Mesenchymal stem cell (in vitro differentiated cells and primary cell): ENCODE measurements around the gene DENND4A.

Experiments
- DNase-seq: peaks from one replicate; pipeline ENCODE4 v3.0.0-alpha.2; 2013
- H2AFZ ChIP-seq: one replicate; pipeline ENCODE4 v1.6.1; 2013; ENCODE audit warnings: low read depth, mild to moderate bottlenecking, control low read depth, inconsistent platforms, low read length, moderate library complexity
- H2AK5ac ChIP-seq: 2 replicates; pipeline ENCODE4 v1.6.1; 2013; ENCODE audit warnings: low read length, moderate library complexity, mild to moderate bottlenecking, inconsistent platforms; ENCODE audit not compliant: severe bottlenecking
- H2BK120ac ChIP-seq: one replicate; pipeline ENCODE4 v1.6.1; 2013; ENCODE audit warnings: low read depth, mild to moderate bottlenecking, inconsistent platforms, low read length, moderate library complexity
- H2BK12ac ChIP-seq, 2 experiments: one replicate each; pipeline ENCODE4 v1.6.1; 2013; ENCODE audit warnings: inconsistent platforms in 2 of 2, low read length in 2 of 2, mild to moderate bottlenecking in 2 of 2, moderate library complexity in 2 of 2, control low read depth in 1 of 2
- H2BK15ac ChIP-seq: one replicate; pipeline ENCODE4 v1.6.1; 2013; ENCODE audit warnings: mild to moderate bottlenecking, low read depth, inconsistent platforms; ENCODE audit not compliant: poor library complexity, severe bottlenecking
- H2BK5ac ChIP-seq: 2 replicates; pipeline ENCODE4 v1.6.1; 2013; ENCODE audit warnings: low read depth, mild to moderate bottlenecking, low read length, control low read depth, inconsistent platforms; ENCODE audit not compliant: poor library complexity, severe bottlenecking
- H3K14ac ChIP-seq, 2 experiments: one replicate each; pipeline ENCODE4 v1.6.1; 2013; ENCODE audit warnings: inconsistent platforms in 2 of 2, low read length in 2 of 2, control low read depth in 1 of 2, mild to moderate bottlenecking in 1 of 2, moderate library complexity in 1 of 2
- H3K18ac ChIP-seq, 2 experiments: one replicate each; pipeline ENCODE4 v1.6.1; 2013; ENCODE audit warnings: inconsistent platforms in 2 of 2, low read length in 2 of 2, control low read depth in 1 of 2, low read depth in 1 of 2, mild to moderate bottlenecking in 1 of 2
- H3K23ac ChIP-seq, 2 experiments: one replicate each; pipeline ENCODE4 v1.6.1; 2013; ENCODE audit warnings: inconsistent platforms in 2 of 2, low read length in 2 of 2, mild to moderate bottlenecking in 2 of 2, moderate library complexity in 2 of 2, control low read depth in 1 of 2
- H3K27ac ChIP-seq: 2 replicates; pipeline ENCODE4 v1.5.1; 2013; ENCODE audit warnings: mild to moderate bottlenecking, moderate library complexity, low read length, control low read depth, inconsistent platforms; ENCODE audit not compliant: poor library complexity, severe bottlenecking
- H3K27me3 ChIP-seq, 2 experiments: 2 replicates each; pipeline versions ENCODE4 v1.6.1 to v1.7.0; 2013; ENCODE audit warnings: low read length in 2 of 2, mild to moderate bottlenecking in 2 of 2, moderate library complexity in 2 of 2, control low read depth in 1 of 2, inconsistent platforms in 1 of 2; ENCODE audit not compliant: control insufficient read depth in 1 of 2, insufficient read depth in 1 of 2
- H3K36me3 ChIP-seq, 2 experiments: 2 replicates each; pipeline versions ENCODE4 v1.6.1 to v1.7.0; 2013; ENCODE audit warnings: low read length in 2 of 2, control low read depth in 1 of 2, inconsistent platforms in 1 of 2, low read depth in 1 of 2, mild to moderate bottlenecking in 1 of 2; ENCODE audit not compliant: insufficient read depth in 2 of 2, control insufficient read depth in 1 of 2
- H3K4ac ChIP-seq, 2 experiments: one replicate each; pipeline ENCODE4 v1.6.1; 2013; ENCODE audit warnings: inconsistent platforms in 2 of 2, low read length in 2 of 2, mild to moderate bottlenecking in 2 of 2, moderate library complexity in 2 of 2, control low read depth in 1 of 2, low read depth in 1 of 2
- H3K4me1 ChIP-seq: 2 replicates; pipeline ENCODE4 v1.6.1; 2013; ENCODE audit warnings: low read depth, low read length, control low read depth; ENCODE audit not compliant: control insufficient read depth, insufficient read depth
- H3K4me2 ChIP-seq: 2 replicates; pipeline ENCODE4 v1.6.1; 2013; ENCODE audit warnings: low read length, mild to moderate bottlenecking, inconsistent platforms; ENCODE audit not compliant: poor library complexity, severe bottlenecking
- H3K4me3 ChIP-seq, 2 experiments: 2 replicates each; pipeline versions ENCODE4 v1.5.1 to v1.7.0; 2013; ENCODE audit warnings: low read length in 2 of 2, mild to moderate bottlenecking in 2 of 2, control low read depth in 1 of 2, low read depth in 1 of 2; ENCODE audit not compliant: insufficient read depth in 1 of 2
- H3K79me1 ChIP-seq: replicated peaks from 2 replicates; pipeline ENCODE4 v1.6.1; 2013; ENCODE audit warnings: mild to moderate bottlenecking, control low read depth, low read length, inconsistent platforms; ENCODE audit not compliant: poor library complexity, severe bottlenecking
- H3K9ac ChIP-seq: 2 replicates; pipeline ENCODE4 v1.7.0; 2013; ENCODE audit warnings: mild to moderate bottlenecking, low read length, moderate library complexity
- H3K9me3 ChIP-seq: 2 replicates; pipeline ENCODE4 v1.7.0; 2013; ENCODE audit warnings: mild to moderate bottlenecking, low read length; ENCODE audit not compliant: control insufficient read depth
- H4K8ac ChIP-seq: one replicate; pipeline ENCODE4 v1.6.1; 2013; ENCODE audit warnings: inconsistent platforms, mild to moderate bottlenecking, low read length, moderate library complexity
- H4K91ac ChIP-seq: one replicate; pipeline ENCODE4 v1.6.1; 2013; ENCODE audit warnings: mild to moderate bottlenecking, low read length, inconsistent platforms
- WGBS: methylation state at CpG from one replicate; pipeline ENCODE4 v1.1.7; 2013; ENCODE audit warnings: mixed read lengths; 5-methylcytosine and 5-hydroxymethylcytosine counted together

The DENND4A gene

DNA sequence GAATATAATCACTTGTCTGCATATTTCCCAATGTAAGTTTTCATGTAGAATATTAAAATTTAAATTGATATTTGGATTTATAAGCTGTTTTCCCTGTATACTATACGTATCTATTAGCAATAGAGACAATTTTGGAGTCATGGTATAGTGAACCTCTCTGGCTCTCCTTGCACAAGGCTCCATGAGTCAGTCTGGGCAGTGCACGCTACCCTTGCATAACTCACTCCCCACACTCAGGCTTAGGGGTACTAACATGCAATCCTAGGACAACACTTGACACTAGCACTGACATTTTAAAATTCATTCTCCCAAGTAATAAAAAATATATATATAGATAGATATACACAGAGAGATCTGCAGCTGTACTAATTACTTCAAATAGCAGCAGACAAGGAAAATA lies 131.2 kb downstream of the DENND4A start:
- H3K4me2 ChIP-seq, result no peak overlapping the region
- no peak overlapping the region for H2BK15ac ChIP-seq
- no peaks in the 10 kb centered on the region for H3K9me3 ChIP-seq
- H3K4ac ChIP-seq, result no peak overlapping the region
- H2BK5ac ChIP-seq, result no peak overlapping the region
- H3K4me1 ChIP-seq, result peaks cover under 1% of the 10 kb centered on the region
- peaks cover 4 to 28% of the 10 kb centered on the region in 2 experiments for H3K36me3 ChIP-seq
- H3K27me3 ChIP-seq, result no peaks in the 10 kb centered on the region
- WGBS, result 90% methylated on average over 2 of the region's 2 CpGs
- no peak overlapping the region for H2BK12ac ChIP-seq
- no peak overlapping the region for H3K4me3 ChIP-seq
- no peak overlapping the region for H3K14ac ChIP-seq
- no peaks in the 10 kb centered on the region for H3K79me1 ChIP-seq
- H2AK5ac ChIP-seq, result no peak overlapping the region
- H4K8ac ChIP-seq, result no peak overlapping the region
- H2AFZ ChIP-seq, result no peak overlapping the region
- no peak overlapping the region for H3K27ac ChIP-seq
- DNase-seq, result peak; percentile 72
- no peak overlapping the region for H4K91ac ChIP-seq
- no peak overlapping the region for H3K18ac ChIP-seq
- H3K9ac ChIP-seq, result no peak overlapping the region
- no peak overlapping the region for H2BK120ac ChIP-seq
- H3K23ac ChIP-seq, result no peak overlapping the region

DNA sequence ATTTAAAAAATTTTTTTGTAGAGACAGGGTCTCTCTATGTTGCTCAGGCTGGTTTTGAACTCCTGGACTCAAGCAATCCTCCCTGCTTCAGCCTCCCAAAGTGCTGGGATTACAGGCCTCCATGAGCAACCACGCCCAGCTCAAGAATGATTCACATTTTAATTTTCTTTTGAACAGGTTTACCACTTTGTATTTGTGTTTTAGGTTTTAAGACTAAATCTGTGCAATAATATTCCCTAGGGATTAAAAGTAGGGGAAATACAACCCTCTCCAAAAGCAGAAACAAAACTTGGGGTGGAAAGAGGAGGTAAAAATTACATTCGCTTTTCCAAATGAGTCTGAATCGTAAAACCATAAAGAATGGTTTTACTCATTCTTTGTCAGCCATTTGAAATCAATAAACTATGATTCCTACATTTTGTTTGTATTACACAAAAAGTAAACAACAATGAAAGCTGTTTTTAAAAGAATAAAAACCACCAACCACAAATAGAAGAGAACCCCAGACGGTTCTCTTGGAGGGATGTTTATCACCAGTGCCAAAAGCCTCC lies 132.5 kb downstream of the DENND4A start:
- Histone ChIP-seq H4K8ac (no peak overlapping the region), H3K23ac (no peak overlapping the region), H3K27me3 (no peaks in the 10 kb centered on the region), H2AFZ (no peak overlapping the region), H3K4me2 (no peak overlapping the region), H3K9me3 (no peaks in the 10 kb centered on the region), H2BK15ac (no peak overlapping the region), H3K18ac (no peak overlapping the region), H3K4ac (no peak overlapping the region), H2BK12ac (no peak overlapping the region), H3K9ac (no peak overlapping the region), H3K14ac (no peak overlapping the region), H2AK5ac (no peak overlapping the region), H2BK5ac (no peak overlapping the region), H3K36me3 (peaks cover 7 to 22% of the 10 kb centered on the region in 2 experiments), H3K4me3 (no peak overlapping the region), H3K79me1 (no peaks in the 10 kb centered on the region), H2BK120ac (no peak overlapping the region), H3K27ac (no peak overlapping the region), H4K91ac (no peak overlapping the region), H3K4me1 (peaks cover 3% of the 10 kb centered on the region)
- 83% methylated on average over 3 of the region's 4 CpGs for WGBS
- no peak for DNase-seq

DNA sequence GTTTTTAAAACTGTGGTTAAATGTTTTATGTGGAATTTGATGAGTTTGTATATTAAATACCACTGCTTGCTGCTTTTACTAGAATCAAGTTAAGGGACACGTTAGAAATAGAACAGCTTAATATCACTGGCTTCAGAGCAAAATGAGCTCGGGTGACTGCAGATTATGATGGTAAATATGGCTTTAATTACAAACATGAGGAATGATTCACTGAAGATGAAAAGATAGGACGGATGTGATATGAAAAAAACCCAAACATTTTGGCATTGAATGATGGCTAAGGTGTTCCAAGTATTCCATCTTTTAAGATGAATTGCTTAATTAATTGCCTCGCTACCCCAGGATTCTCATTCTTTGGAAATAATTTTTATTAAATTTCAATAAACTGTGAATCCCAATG lies 136.6 kb downstream of the DENND4A start:
- H3K27ac ChIP-seq, result no peak overlapping the region

DNA sequence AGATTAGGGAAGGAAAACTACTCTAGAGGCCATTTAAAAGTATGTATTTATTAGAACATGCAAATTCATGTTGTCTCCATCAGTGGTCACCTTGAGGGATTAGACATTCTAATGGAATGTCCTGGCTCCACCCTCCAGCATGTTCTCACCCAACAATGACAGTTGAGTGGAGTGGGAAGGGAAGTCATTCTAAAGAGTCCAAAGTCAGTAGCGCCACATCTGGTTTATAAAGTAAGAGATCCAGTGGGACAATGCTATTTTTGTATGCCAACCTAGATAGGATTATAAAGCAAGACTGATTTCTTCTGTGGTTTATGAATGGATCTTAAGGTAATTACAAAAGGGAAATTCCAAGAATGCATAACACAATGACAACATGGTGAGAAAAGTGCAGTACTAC lies 137.1 kb downstream of the DENND4A start:
- Histone ChIP-seq H3K9ac (no peak overlapping the region), H3K4me3 (no peak overlapping the region), H4K8ac (no peak overlapping the region), H3K4me1 (peaks cover 4% of the 10 kb centered on the region), H3K79me1 (no peaks in the 10 kb centered on the region), H2BK12ac (no peak overlapping the region), H4K91ac (no peak overlapping the region), H2AFZ (no peak overlapping the region), H2BK15ac (no peak overlapping the region), H2BK120ac (no peak overlapping the region), H3K18ac (no peak overlapping the region), H3K27me3 (no peaks in the 10 kb centered on the region), H3K27ac (no peak overlapping the region), H3K9me3 (no peaks in the 10 kb centered on the region), H2BK5ac (no peak overlapping the region), H3K14ac (no peak overlapping the region), H2AK5ac (no peak overlapping the region), H3K23ac (no peak overlapping the region), H3K4ac (no peak overlapping the region), H3K4me2 (no peak overlapping the region), H3K36me3 (peaks cover 17 to 34% of the 10 kb centered on the region in 2 experiments)
- DNase-seq, result peak; percentile 25
- 80% methylated on average over 1 of the region's 1 CpG for WGBS

More for the DNA sequence above, 136.6 kb downstream of the DENND4A start:
- DNase-seq, result no peak
- H2BK120ac ChIP-seq, result no peak overlapping the region
- H4K8ac ChIP-seq, result no peak overlapping the region
- H3K4me3 ChIP-seq, result no peak overlapping the region
- H3K4me1 ChIP-seq, result peaks cover 4% of the 10 kb centered on the region
- H3K9me3 ChIP-seq, result no peaks in the 10 kb centered on the region
- no peak overlapping the region for H3K23ac ChIP-seq
- no peak overlapping the region for H2BK15ac ChIP-seq
- no peak overlapping the region for H3K9ac ChIP-seq
- H2BK12ac ChIP-seq, result no peak overlapping the region
- no peak overlapping the region for H3K4me2 ChIP-seq
- no peak overlapping the region for H3K18ac ChIP-seq
- WGBS, result 94% methylated on average over 2 of the region's 4 CpGs
- no peak overlapping the region for H3K4ac ChIP-seq
- peaks cover 17 to 30% of the 10 kb centered on the region in 2 experiments for H3K36me3 ChIP-seq
- H2BK5ac ChIP-seq, result no peak overlapping the region
- H4K91ac ChIP-seq, result no peak overlapping the region
- H3K79me1 ChIP-seq, result no peaks in the 10 kb centered on the region
- H3K14ac ChIP-seq, result no peak overlapping the region
- no peaks in the 10 kb centered on the region for H3K27me3 ChIP-seq
- no peak overlapping the region for H2AK5ac ChIP-seq
- no peak overlapping the region for H2AFZ ChIP-seq
